H1 (cell line): ENCODE data around the gene GMPPA. TPM values are rescaled to one million over a fixed set of nuclear protein-coding genes. Genes with fewer than 3 reads are reported as not detected.

Experiments
- CTCF ChIA-PET: fragments of 300-600 bp; sonication (Branson Sonifier 250); formaldehyde crosslinking; loops from one replicate; lab custom pipeline; 2021; ENCODE audit not compliant: partially characterized antibody; lab: Charles Lee
- POLR2A ChIA-PET: fragments of 300-600 bp; sonication (Branson Sonifier 250); formaldehyde crosslinking; loops from one replicate; lab custom pipeline; 2021; ENCODE audit warnings: inconsistent platforms; ENCODE audit not compliant: partially characterized antibody; lab: Charles Lee
- DNase-seq, 2 experiments: peaks; one replicate each; pipeline versions ENCODE4 v3.0.0 to v3.0.0-alpha.2; 2010 to 2022; ENCODE audit warnings: low spot score in 2 of 2, low read depth in 1 of 2, mixed read lengths in 1 of 2
- FAIRE-seq: peaks from 2 replicates; lab custom pipeline; 2011; peaks lifted over from hg19 to GRCh38; lab: Jason Lieb, UNC
- H2AFZ ChIP-seq: 2 replicates; pipeline ENCODE4 v1.8.1; 2012; ENCODE audit warnings: low read length, inconsistent platforms
- H2AK5ac ChIP-seq: 2 replicates; pipeline ENCODE4 v1.6.1; 2013; ENCODE audit warnings: low read depth, low read length
- H2BK120ac ChIP-seq: replicated peaks from 2 replicates; pipeline ENCODE3; 2013; ENCODE audit warnings: low read depth, low read length, inconsistent platforms
- H2BK12ac ChIP-seq: 2 replicates; pipeline ENCODE4 v1.6.1; 2013; ENCODE audit warnings: low read depth, low read length
- H2BK15ac ChIP-seq: 2 replicates; pipeline ENCODE4 v1.6.1; 2013; ENCODE audit warnings: low read length
- H2BK20ac ChIP-seq: 2 replicates; pipeline ENCODE4 v1.6.1; 2013; ENCODE audit warnings: low read length
- H2BK5ac ChIP-seq: 2 replicates; pipeline ENCODE4 v1.6.1; 2013; ENCODE audit warnings: low read depth, low read length
- H3K14ac ChIP-seq: 2 replicates; pipeline ENCODE4 v1.6.1; 2013; ENCODE audit warnings: inconsistent platforms; ENCODE audit not compliant: insufficient read length
- H3K18ac ChIP-seq: 2 replicates; pipeline ENCODE4 v1.6.1; 2013; ENCODE audit warnings: low read length; ENCODE audit errors: extremely low read depth
- H3K23ac ChIP-seq: 2 replicates; pipeline ENCODE4 v1.6.1; 2013; ENCODE audit warnings: inconsistent platforms; ENCODE audit not compliant: insufficient read length
- H3K23me2 ChIP-seq: 2 replicates; pipeline ENCODE4 v1.6.1; 2013; ENCODE audit warnings: low read depth, low read length
- H3K27ac ChIP-seq: 2 replicates; pipeline ENCODE4 v1.6.1; 2011; ENCODE audit warnings: low read depth, low read length, inconsistent platforms
- H3K27me3 ChIP-seq, 4 experiments: replicated peaks in 1 of 4; 1 replicate in 1 of 4; 2 replicates in 3 of 4; pipeline versions ENCODE4 v1.6.1 to v1.8.1; 2011 to 2013; ENCODE audit warnings: low read length in 3 of 4, mild to moderate bottlenecking in 3 of 4, inconsistent platforms in 2 of 4, mixed read lengths in 2 of 4, moderate library complexity in 1 of 4; ENCODE audit not compliant: control insufficient read depth in 3 of 4, insufficient read depth in 3 of 4; ENCODE audit errors: extremely low read depth in 1 of 4
- H3K36me3 ChIP-seq, 4 experiments: 2 replicates each; pipeline versions ENCODE4 v1.6.1 to v1.8.1; 2011 to 2013; ENCODE audit warnings: mild to moderate bottlenecking in 4 of 4, low read length in 3 of 4, moderate library complexity in 2 of 4, control low read depth in 1 of 4, inconsistent platforms in 1 of 4; ENCODE audit not compliant: insufficient read depth in 4 of 4, control insufficient read depth in 2 of 4
- H3K4ac ChIP-seq: replicated peaks from 2 replicates; pipeline ENCODE3; 2013; ENCODE audit warnings: low read length, low read depth, mixed read lengths, inconsistent platforms; ENCODE audit not compliant: insufficient read length
- H3K4me1 ChIP-seq, 4 experiments: replicated peaks in 1 of 4; 1 replicate in 1 of 4; 2 replicates in 3 of 4; pipeline versions ENCODE4 v1.6.1 to v1.8.1; 2011 to 2013; ENCODE audit warnings: low read length in 3 of 4, inconsistent platforms in 2 of 4, mixed read lengths in 1 of 4; ENCODE audit not compliant: insufficient read depth in 4 of 4, control insufficient read depth in 3 of 4
- H3K4me2 ChIP-seq, 2 experiments: 2 replicates each; pipeline versions ENCODE4 v1.6.1 to v1.8.1; 2011 to 2013; ENCODE audit warnings: low read depth in 2 of 2, low read length in 2 of 2, control low read depth in 1 of 2, inconsistent platforms in 1 of 2, mild to moderate bottlenecking in 1 of 2; ENCODE audit not compliant: insufficient read depth in 1 of 2
- H3K4me3 ChIP-seq, 4 experiments: fragments of 200-600, 300-600 bp in 1 of 4; sonication (generic), shearing (Covaris generic), sonication (Bioruptor Twin) in 1 of 4; 2 replicates each; pipeline versions ENCODE4 v1.5.1 to v1.8.1; 2011 to 2016; ENCODE audit warnings: low read length in 4 of 4, low read depth in 3 of 4, control low read depth in 2 of 4, inconsistent platforms in 2 of 4, mild to moderate bottlenecking in 2 of 4, mixed read lengths in 1 of 4, moderate library complexity in 1 of 4; ENCODE audit not compliant: insufficient read depth in 2 of 4; ENCODE audit errors: extremely low read depth in 1 of 4
- H3K56ac ChIP-seq: replicated peaks from 2 replicates; pipeline ENCODE3; 2013; ENCODE audit warnings: low read depth, mild to moderate bottlenecking, mixed read lengths, low read length, inconsistent platforms; ENCODE audit not compliant: insufficient read length
- H3K79me1 ChIP-seq: 2 replicates; pipeline ENCODE4 v1.6.1; 2013; ENCODE audit warnings: low read depth, low read length, control low read depth
- H3K79me2 ChIP-seq, 2 experiments: 2 replicates each; pipeline versions ENCODE4 v1.6.1 to v1.8.1; 2012 to 2013; ENCODE audit warnings: low read length in 2 of 2, mild to moderate bottlenecking in 2 of 2, inconsistent platforms in 1 of 2; ENCODE audit not compliant: insufficient read depth in 2 of 2, control insufficient read depth in 1 of 2
- H3K9ac ChIP-seq, 4 experiments: replicated peaks in 1 of 4; 1 replicate in 1 of 4; 2 replicates in 3 of 4; pipeline versions ENCODE4 v1.6.1 to v1.8.1; 2011 to 2013; ENCODE audit warnings: low read depth in 3 of 4, low read length in 3 of 4, control low read depth in 2 of 4, mild to moderate bottlenecking in 2 of 4, moderate library complexity in 2 of 4, inconsistent platforms in 1 of 4; ENCODE audit errors: extremely low read depth in 1 of 4
- H3K9me3 ChIP-seq, 2 experiments: 2 replicates each; pipeline versions ENCODE4 v1.6.1 to v1.8.1; 2012 to 2013; ENCODE audit warnings: mild to moderate bottlenecking in 2 of 2, moderate library complexity in 2 of 2, control low read depth in 1 of 2, inconsistent platforms in 1 of 2, low read depth in 1 of 2, low read length in 1 of 2, mixed read lengths in 1 of 2; ENCODE audit not compliant: insufficient read depth in 2 of 2
- H4K20me1 ChIP-seq, 2 experiments: replicated peaks in 1 of 2; 2 replicates each; pipeline versions ENCODE3 to v1.8.1; 2011 to 2013; ENCODE audit warnings: inconsistent platforms in 2 of 2, low read length in 2 of 2, mild to moderate bottlenecking in 1 of 2; ENCODE audit not compliant: insufficient read depth in 2 of 2, control insufficient read depth in 1 of 2
- H4K5ac ChIP-seq: 2 replicates; pipeline ENCODE4 v1.6.1; 2013; ENCODE audit warnings: low read length, low read depth, mixed read lengths, inconsistent platforms; ENCODE audit not compliant: insufficient read length
- H4K8ac ChIP-seq: 2 replicates; pipeline ENCODE4 v1.8.0; 2013; ENCODE audit warnings: mild to moderate bottlenecking, moderate library complexity, low read length, inconsistent platforms; ENCODE audit not compliant: insufficient read depth; ENCODE audit errors: extremely low read depth
- H4K91ac ChIP-seq: replicated peaks from 2 replicates; pipeline ENCODE3; 2013; ENCODE audit warnings: low read length, mixed read lengths, inconsistent platforms; ENCODE audit not compliant: insufficient read length
- ATF3 ChIP-seq: IDR thresholded peaks from 2 replicates; pipeline ENCODE4 v1.6.1; 2011; ENCODE audit warnings: low read depth, mild to moderate bottlenecking, low read length; ENCODE audit not compliant: insufficient read depth
- WGBS, 2 experiments: shearing (Covaris generic) in 1 of 2; methylation state at CpG; one replicate each; pipeline versions ENCODE4 v1.1.6 to v1.1.7; 2013 to 2015; ENCODE audit warnings: low lambda C conversion rate in 2 of 2, mixed read lengths in 2 of 2, inconsistent platforms in 1 of 2, low coverage in 1 of 2, missing lambda C conversion rate in 1 of 2; ENCODE audit not compliant: insufficient replicate concordance in 2 of 2, insufficient coverage in 1 of 2, insufficient read length in 1 of 2; ENCODE audit errors: extremely low coverage in 1 of 2, missing lambda C conversion rate in 1 of 2; 5-methylcytosine and 5-hydroxymethylcytosine counted together
- polyA plus RNA-seq, 7 experiments: library from polyadenylated mRNA; depleted of rRNA in 3 of 7; stranded (reverse) in 5 of 7; unstranded in 2 of 7; fragments of >200 nt in 5 of 7; fragments of 200-250 nt in 2 of 7; gene quantifications; 1 replicate in 5 of 7; 2 replicates in 1 of 7; 4 replicates in 1 of 7; pipeline versions ENCODE4 v1.2.1 to v1.2.3, GENCODE V29; 2011 to 2013; ENCODE audit warnings: missing spikeins in 2 of 7, mixed read lengths in 2 of 7
- total RNA-seq: library from RNA; stranded (reverse); fragmentation: NEBNext Ultra II Directional; extraction: Animal tissue kit (Norgen Biotek cat#: 25700); gene quantifications from 2 replicates; pipeline ENCODE4 v1.2.1, GENCODE V29; 2021

Gene GMPPA
- total and polyA plus RNA-seq, 2 of the 8 experiments (the other 6 are each of a cell fraction or from before 2014, with no cell fraction given), result 34.3 to 98.8 TPM

- Histone ChIP-seq H4K91ac (no peak overlapping the region), H4K5ac (no peak overlapping the region), H3K27ac (no peak overlapping the region), H3K18ac (no peak overlapping the region), H2BK12ac (peak overlapping the region; percentile 75; the same call in 1 of the 2 replicates), H3K23ac (no peak overlapping the region), H4K8ac (no peak overlapping the region), H3K14ac (no peak overlapping the region), H4K20me1 (no peaks in the 10 kb centered on the region), H2BK5ac (peak overlapping the region; percentile 24; the same call in 1 of the 2 replicates), H2AFZ (no peak overlapping the region), H3K4me2 (no peak overlapping the region), H3K79me1 (no peaks in the 10 kb centered on the region), H2AK5ac (no peak overlapping the region), H3K56ac (no peak overlapping the region), H3K4ac (no peak overlapping the region), H3K9me3 (no peaks in the 10 kb centered on the region), H3K79me2 (no peaks in the 10 kb centered on the region), H3K9ac (no peak overlapping the region), H3K4me3 (no peak overlapping the region), H2BK20ac (0 out of 2 replicates have a peak overlapping the region, but pooled peaks have one; percentile 48)
- POLR2A ChIA-PET, result interaction anchor here (0.7 to 1.7 kb wide), 7 partner anchors 8 to 29 kb away, joined by 3 to 4 read pairs (median 3); no protein-coding TSS in a partner anchor
- no peak for DNase-seq
- WGBS, 2 experiments, result 86% methylated on average over 22 of the region's 22 CpGs; no CpG with 5 or more reads in 1 of the 2 experiments
- CTCF ChIA-PET, result interaction anchor here (0.8 to 113.1 kb wide), 6 partner anchors 13 to 88 kb away, joined by 4 to 7248 read pairs (median 20); partner anchors contain the start of genes ASIC4, CHPF, DES and GMPPA
- FAIRE-seq, result no peak
- no peak for TF ChIP-seq ATF3
- TF ChIP-seq, all 59 proteins: peak for 0
- Histone ChIP-seq H3K36me3 (no peaks in the 10 kb centered on the region), H3K23me2 (no peaks in the 10 kb centered on the region), H2BK15ac (no peak overlapping the region), H2BK120ac (no peak overlapping the region), H3K4me1 (peaks cover 0 to 5% (median 0%) of the 10 kb centered on the region in 4 experiments; a peak in 2 of 7 replicates), H3K27me3 (no peaks in the 10 kb centered on the region)
Measured at GRCh38 chr2:219471476-219472371, 27.0 kb upstream of the GMPPA start.
